Cortex of kidney (tissue), 1 donor: Measurements from ENCODE around the gene NEDD1.

ENCODE experiments used
- DNase-seq: peaks from one replicate; lab custom pipeline; 2025; lab: John Stamatoyannopoulos, UW

NEDD1 gene

DNA sequence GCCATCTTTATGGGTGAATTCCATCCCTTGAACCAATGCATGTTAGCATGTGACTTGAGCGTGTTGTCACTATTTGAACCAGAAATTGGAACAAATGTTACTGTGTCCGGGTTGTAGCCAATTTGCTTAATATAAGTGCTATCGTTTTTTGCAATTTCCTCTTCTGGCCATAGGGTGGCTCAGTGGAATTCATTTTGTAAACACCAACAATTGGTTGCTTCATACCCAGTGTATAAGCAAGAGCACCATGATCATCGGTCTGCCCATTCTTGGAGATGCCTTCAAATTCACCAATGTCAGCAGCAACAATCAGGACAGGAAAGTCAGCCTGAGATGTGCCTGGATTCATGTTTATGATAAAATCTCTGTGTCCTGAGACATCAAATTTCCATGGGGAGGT lies 5.0 kb upstream of the NEDD1 start:
- DNase-seq = no peak

DNA sequence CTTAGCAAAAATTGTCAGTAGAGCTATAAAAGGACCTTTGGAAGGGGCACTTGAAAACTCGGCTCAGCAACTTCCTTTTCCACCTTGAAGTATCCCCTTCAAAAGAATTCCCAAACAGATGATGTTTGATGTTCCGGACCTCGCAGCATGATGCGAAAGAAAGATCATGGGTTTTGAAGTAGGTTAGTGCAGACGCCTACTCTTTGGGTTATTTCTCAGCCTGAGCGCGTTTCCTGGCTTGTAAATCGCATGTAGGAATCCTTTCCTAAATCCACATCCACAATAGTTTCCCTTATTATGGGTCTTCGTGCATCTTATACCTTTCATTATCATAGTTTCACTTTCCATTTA lies 584 bp upstream of the NEDD1 start:
- no peak for DNase-seq

DNA sequence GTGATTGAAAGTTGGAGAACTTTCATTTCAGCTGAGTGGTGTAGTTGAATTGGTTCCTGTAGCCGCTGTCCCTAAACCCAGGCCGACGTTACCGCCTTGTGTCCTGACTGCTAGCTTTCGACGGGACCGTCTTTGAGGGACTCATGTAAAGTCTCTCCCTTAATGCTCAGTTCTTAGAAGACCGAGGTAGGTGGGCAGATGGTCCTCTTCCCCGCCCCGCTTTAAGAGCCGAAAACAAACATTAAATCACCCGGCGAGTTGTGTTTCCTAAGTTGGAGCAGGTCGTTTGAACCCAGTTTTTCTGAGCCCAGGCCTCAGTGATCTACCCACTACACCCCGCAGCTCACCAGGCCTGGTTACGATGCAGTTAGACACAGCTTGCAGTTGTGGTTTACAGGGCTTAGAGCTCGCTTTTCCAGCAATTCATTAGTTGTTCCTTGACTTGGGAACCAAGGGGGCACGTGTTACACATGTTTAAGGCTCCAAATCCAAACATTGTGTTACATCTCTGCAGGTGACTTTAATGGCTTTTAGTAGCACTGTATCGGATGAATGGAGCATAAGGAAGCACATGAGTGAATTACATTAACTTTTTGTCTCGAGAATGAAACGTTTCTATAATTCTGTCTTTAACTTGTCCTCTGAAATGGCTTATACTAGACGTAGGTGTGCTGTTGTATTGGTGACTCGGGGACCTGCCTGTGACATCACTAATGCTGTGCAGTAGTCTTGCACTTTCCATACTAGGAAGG lies 790 bp downstream of the NEDD1 start:
- DNase-seq = no peak

DNA sequence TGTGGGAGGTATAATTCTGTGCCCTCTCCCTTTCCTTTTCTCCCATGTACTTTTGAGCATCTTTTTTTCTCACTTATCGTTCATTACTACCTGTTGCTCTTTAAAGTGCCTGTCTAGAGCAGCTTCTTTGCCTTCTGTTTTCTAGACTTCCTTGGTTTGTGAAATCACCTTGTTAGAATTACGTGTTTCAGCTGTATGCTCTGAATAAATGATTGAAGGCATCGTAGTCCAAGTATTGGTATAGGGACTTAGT lies 1.3 kb downstream of the NEDD1 start:
- no peak for DNase-seq

DNA sequence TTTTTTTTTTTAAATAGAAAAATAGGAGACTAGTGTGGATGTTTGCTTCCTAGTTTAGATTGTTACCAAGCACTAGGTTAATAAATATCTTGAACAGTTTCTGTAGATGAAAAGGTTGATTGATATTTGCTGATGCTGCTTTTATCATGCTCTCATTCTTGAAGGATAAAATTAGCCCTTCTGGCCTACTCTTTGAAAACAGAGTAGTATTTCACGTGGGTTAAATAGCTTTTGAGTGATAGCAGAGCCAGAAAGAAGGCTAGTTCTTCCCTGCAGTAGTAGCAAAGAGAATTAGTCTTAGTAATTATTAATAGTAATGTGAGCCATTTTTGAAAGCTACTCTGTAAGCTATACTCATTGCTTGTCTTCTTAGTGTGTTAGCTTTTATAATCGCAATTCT lies 5.2 kb downstream of the NEDD1 start:
- no peak for DNase-seq

DNA sequence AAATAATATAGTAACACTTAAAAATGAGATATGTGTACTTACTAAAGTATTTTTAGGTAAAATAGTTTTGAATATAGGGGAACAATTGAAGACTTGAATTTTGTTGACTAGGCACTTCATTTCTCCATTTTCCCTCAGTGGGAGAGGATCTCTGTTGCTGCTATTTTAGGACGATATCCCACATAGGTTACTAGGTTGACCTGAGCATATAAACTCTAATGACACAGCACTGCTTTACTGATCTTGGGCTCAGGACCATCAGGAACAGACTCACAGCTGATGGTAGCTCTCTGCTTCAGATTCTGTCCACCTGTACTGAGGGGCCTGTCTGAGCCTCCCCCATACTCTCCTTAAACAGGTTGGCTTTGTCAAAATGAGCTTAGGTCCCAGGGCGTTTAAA lies 5.9 kb downstream of the NEDD1 start:
- no peak for DNase-seq

DNA sequence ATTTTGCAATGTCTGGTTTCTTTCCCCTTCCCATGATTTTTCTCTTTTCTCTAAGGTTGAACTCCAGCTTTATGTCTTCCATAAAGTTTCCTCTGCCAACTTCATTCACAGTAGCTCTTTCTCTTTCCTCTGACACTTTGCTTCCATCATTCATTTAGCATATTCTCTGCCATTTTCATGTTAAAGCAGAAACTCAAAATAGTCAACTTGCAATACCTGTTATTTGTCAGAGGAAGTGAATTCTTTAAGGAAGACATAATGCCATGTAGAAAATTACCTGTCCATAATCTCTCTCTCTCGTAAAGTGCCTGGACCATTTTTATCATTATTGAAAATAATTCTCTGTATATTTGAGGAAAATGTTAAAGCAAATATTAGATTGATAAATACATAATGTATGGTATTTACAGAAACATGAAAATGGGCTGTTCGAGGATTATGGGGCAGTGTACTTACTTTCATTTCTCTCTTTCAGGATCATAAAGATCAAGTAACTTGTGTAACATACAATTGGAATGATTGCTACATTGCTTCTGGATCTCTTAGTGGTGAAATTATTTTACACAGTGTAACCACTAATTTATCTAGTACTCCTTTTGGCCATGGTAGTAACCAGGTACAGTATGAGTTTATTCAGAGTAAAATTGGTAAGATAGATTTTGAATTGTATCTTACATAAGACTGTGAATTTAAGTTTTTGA lies 12.6 kb downstream of the NEDD1 start:
- no peak for DNase-seq

DNA sequence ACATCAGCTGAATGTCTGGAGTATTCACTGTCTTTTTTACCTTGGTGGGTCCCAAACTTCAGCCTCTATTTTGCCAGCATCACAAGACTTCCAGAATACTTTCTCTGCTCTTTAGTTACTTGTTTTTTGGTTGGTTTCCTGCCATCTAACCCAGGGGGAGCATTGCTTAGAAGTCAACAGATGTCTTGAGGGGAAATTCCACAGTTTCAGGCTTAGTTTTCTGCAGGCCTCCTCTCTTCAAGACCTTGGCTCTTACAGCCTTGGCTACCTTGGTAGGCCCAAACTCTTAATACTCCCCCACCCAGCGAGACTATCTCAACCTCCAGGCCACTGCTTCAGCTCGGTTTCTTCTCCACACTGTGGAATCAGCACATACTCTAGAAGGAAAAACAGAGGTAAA lies 41.7 kb downstream of the NEDD1 start:
- no peak for DNase-seq

DNA sequence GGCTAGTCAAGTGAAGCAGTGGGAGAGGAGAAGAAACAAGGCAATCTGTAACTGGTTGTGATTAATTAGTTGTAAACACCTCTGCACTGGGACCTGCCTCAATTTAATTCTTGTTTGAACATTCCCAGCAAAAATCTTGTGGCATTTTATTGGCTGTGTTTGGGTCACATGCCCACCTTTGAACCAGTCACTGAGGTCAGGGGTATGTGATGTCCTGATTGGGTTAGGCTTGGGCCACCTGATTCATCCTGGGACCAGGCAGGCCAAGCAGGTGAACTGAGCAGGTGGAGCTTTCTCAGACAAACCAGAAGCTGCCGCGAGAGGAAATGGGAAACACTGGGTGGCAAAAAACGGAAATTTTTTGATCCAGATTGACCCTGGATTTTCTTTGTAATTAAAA lies 72.5 kb downstream of the NEDD1 start:
- DNase-seq = no peak

DNA sequence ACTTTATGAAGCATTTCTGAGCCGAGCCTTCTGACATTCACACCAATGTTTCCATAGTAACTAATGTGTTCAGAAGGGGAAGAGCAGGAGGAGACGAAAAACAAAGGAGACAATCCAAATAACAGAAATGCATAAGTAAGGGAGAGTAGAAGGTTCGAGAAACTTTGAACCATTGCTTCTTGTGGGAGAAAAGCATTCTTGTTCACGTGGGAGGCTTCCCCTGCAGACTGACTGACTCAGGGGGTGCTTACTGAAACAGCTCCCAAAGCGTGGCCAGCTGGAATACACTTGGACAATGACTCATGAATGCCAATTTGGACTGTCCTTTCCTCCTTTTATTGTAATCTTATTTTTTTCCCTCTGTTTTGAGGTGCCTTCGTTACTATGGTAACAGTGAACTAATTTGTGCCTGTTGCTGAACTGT lies 73.9 kb downstream of the NEDD1 start:
- DNase-seq = no peak

DNA sequence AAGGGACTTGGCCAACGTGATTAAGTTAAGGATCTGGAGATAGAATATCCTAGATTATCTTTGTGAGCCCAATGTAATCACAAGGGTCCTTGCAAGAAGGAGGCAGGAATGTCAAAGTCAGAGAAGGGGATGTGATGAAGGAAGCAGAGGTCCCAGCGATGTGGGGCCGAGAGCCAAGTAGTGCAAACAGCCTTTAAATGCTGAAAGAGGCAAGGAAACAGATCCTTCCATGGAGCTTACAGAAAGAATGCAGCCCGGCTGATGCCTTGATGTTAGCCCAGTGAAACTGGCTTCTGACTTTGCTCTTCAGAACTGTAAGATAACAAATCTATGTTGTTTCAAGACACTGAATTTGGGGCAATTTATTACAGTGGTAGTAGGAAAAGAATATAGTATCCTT lies 74.9 kb downstream of the NEDD1 start:
- no peak for DNase-seq

DNA sequence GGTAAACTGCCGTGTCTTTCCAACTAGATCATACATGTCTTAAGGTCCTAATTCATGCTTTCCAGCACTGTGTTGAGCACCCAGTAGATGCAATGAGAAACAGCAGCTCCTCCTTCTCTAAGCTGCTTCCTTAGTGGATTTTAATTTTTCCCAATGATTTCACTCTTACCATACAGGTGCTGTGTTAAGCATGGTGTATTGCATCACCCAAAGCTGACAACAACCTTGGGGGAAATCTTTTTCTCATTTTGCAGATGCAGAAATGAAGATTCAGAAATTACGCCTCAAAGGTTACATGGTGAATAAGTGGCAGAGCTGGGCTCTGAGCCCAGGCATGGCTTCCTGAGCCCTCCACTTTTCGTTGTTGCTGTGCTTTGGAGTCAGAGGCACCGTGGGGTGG lies 75.6 kb downstream of the NEDD1 start:
- DNase-seq = no peak

DNA sequence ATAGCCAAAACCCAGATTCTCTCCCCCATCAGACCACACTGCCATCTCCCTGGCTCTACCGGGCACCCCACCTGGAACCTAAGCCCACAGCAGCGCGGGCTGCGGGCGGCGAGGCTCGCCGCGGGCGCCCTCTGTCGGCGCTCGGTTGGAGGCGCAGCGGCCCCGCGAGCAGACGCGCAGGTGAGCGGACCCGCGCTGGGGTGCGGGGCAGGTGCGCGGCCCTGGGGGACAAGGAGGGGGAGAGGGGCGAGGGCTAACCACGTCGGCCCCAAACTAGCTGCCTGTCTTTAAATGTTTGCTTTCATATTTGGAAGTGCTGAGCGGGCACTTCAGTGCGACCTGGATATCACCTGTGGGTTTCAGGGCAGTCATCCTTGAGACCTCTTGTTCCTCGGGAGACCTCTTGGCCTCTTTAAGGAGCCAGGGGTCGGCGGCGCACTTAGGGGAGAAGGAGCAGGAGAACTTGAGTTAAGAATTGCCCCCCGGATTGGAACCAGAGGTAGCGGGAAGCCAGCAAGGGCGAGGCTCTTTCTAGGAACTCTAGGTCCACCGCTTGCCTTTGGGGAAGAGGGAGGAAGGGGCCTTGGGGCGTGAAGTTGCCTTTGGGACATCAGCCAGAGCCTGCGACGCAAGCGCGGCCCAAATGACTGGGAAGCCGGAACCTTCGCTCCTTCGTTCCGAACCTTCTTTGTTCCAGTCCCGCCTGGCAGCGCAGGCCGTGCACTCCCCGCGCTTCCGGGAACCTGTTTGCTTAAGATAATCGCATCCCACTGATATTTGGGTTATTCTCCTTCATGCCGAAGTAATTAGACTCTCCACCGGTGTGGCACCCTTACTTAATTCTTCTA lies 78.7 kb downstream of the NEDD1 start:
- DNase-seq = no peak

DNA sequence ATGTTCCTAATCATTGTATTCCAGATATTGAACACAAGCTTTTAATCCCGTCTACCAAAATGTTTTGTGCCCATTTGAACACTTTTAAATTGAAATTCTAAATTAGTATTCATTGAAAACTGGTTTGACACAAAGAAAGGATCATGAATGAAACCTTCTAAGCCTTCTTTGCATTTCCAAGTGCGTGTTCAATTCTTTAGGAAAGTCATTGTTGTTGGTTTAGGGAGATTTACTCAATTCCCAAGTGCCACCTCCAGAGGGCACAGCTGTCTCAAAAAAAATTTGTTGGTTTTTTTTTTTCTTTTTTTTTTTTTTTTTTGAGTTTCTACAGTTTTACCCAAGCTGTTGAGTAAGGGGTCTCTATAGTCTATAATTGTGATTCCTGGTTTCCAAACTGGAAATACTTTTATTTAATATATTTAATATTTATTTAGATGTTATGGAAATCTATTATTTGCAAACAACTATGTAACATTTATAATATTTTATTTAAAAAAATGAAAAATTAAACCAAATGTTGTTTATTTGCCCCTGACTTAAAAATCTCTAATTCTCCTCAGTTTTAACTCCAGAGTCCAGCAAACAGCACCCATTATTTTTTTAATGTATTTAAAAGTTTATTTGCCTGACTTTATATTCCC lies 79.9 kb downstream of the NEDD1 start:
- no peak for DNase-seq

DNA sequence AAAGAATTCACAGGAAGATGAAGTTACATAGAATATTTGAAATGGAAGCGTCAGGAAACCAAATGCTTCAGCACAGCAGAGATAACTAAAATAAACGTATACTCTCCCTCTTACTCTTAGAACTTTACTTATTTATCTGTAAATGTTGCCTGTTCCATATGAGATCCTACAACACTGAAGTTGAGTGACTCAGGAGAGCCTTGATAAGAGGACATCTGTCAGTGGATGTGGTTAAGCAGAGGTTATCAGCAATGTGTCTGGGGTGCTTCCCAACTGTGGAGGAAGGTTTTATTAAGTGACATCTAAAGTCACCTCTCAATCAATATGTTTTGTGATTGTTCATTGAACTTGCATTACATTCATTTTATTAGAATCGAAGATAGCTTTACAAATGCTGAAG lies 81.9 kb downstream of the NEDD1 start:
- DNase-seq = no peak

DNA sequence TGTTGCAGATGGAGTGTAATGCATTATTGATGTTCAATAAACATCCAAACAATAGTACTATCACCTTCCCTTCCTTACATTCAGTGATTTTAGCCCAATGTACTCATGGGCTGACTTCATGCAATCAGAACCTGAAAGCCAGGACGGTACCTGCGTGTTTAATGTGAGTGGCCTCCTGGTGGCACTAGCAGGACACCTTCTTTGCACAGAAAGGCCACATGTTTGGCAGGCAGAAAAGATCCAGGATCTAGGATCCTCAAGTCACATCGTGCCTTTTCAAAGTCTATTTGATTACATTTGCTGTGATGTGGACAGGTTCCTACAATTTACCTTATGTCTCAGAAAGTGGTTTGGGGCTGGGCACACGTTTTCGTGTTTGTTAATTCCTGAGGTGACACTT lies 82.9 kb downstream of the NEDD1 start:
- DNase-seq = no peak

DNA sequence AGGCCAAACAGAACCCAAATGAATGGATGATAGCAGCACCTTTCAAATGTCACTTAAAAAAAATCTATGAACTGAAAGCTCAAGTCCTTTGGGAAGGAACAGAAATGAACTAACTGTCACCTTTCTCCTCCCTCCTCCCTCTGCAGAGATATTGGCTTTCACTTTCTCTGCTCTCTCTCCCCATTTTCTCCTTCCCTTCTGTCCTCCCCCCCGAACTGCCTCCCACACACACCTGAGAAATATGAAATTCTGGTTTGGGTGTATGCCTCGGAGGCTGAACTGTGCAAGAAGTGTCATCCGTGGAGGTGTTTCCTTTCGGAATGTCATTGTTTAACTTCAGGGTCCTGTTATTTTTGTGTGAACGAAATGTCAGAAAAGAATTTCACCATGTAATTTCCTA lies 87.8 kb downstream of the NEDD1 start:
- no peak for DNase-seq

DNA sequence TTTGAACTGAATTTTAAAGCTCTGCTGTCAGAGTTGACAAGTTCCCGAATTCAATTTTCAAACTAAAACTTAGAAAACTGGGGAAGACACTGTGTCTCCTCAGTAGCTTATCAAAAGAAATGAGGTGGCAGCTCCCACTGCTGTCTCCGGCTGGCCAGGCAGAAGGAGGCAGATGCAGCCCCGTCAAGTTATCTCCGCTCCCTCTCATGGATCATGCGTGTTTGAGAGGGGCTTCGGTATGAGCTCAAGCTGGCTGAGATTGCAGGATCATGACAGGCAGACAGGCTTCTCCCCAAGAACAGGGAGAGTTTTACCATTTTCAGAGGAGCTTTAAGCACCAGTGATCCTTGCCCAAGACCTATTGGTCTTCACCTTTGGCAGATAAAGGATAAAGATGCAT lies 88.8 kb downstream of the NEDD1 start:
- DNase-seq = no peak

DNA sequence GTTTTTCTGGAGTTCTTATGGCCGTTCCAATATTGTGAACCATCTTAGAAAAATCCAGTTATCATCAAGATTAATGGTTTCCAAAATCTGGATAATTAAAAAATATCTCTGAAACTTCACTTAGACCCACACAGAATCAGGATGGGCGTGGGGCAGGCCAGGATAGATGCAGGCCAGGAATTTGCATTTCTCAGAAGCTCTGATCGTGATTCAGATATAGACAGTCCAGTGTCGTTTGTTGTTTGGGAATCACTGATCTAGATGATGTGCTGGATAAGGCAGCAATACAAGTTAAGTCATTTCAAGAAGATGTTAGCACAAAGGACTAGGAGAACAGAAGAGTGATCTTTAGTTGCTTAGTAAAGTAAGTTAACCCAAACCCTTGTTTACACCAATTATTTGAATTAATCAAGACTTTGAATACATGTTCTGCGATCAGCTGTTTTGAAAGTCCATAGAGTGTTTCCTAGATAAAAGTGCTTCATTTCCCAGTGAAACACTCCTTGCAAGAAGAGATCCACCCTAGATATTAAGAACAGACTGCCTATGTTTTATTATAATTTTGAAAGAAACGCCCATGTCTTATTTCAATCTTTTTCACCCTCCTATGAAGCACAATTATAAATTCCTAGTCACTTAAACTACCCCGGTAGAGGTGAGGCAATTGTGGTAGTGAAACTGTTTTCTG lies 90.9 kb downstream of the NEDD1 start:
- no peak for DNase-seq

DNA sequence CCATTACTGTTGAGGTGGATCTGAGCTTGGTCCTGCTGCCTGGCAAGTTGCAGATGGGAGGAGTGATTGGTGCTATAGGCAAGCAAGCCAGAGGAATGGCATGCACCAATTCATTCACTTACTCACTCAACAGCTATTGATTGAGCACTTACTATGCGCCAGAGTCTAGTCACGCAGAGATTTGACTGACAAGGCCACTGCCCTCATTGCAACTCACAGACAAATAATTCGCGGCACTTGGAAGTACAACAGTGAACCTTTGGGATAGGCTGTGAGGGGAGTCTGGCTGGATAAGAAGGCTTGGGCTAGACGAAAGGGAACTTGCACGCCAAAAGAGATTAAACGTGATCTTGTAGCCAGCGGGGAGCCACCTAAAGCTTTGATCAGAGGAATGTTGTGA lies 96.2 kb downstream of the NEDD1 start:
- DNase-seq = no peak
